ENCODE measurements around the gene NCOA7. TPM values are rescaled to one million over a fixed set of nuclear protein-coding genes. Genes with fewer than 3 reads are reported as not detected.

The NCOA7 gene
- total RNA-seq, 1 experiment from 2014 or later = 9.4 TPM

DNA sequence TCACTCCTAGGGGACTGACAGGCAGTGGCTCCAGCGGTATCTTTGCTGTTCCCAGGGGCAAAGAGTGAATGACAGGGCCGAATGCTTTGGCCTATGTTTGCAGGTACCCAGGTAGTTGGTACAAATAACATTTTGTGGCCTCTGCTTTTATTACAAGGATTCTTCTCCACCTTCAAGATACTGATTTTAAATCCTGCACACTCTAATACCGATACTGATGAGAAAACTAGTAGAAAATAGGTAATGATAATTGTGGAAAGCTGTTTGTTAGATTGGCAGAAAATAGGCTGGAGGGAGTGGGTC, 166.6 kb downstream of the NCOA7 start:
- Mint-ChIP-seq H3K27ac (no peak overlapping the region; a peak in 1 of 7 replicates), H3K27me3 (ENCODE audit: low read depth) (peaks cover 2% of the 10 kb centered on the region), H3K9me3 (peaks cover 1 to 2% of the 10 kb centered on the region in 2 experiments; a peak in 3 of 5 replicates), H3K36me3 (ENCODE audit: insufficient read depth in 1 of 3, low read depth in 3 of 3) (peaks cover 0 to 2% (median 0%) of the 10 kb centered on the region in 3 experiments; a peak in 2 of 7 replicates), H3K4me3 (no peak overlapping the region), H3K4me1 (peaks cover 3 to 5% of the 10 kb centered on the region in 2 experiments; a peak in 2 of 4 replicates)
- no peak overlapping the region for H3K14ac ChIP-seq (ENCODE audit: insufficient read depth, low read length)
- no peak overlapping the region for H3K23ac ChIP-seq (ENCODE audit: insufficient read length, low read depth, low read length)
- H2BK20ac ChIP-seq (ENCODE audit: low read depth, low read length, poor library complexity, severe bottlenecking) = no peak overlapping the region
- no peak overlapping the region for H2BK5ac ChIP-seq (ENCODE audit: insufficient read length, low read length)
- no peaks in the 10 kb centered on the region for H3K9me3 ChIP-seq (ENCODE audit: control insufficient read depth, low read depth, low read length)
- no peaks in the 10 kb centered on the region for H3K79me1 ChIP-seq (ENCODE audit: insufficient read depth, low read depth, low read length, poor library complexity, severe bottlenecking)
- no peak overlapping the region for H4K91ac ChIP-seq (ENCODE audit: insufficient read length, low read depth, low read length)
- H3K27ac ChIP-seq (ENCODE audit: insufficient read length, low read depth, low read length) = no peak overlapping the region
- H3K56ac ChIP-seq (ENCODE audit: insufficient read length, low read depth, low read length) = no peak overlapping the region
- H3T11ph ChIP-seq (ENCODE audit: low read length) = no peak overlapping the region
- no peaks in the 10 kb centered on the region for H3K79me2 ChIP-seq (ENCODE audit: insufficient read depth, low read length)
- no peak overlapping the region for H4K5ac ChIP-seq (ENCODE audit: insufficient read length, low read depth, low read length)
- DNase-seq = no peak
- H3K23me2 ChIP-seq (ENCODE audit: insufficient read length, low read depth, low read length, poor library complexity, severe bottlenecking) = no peaks in the 10 kb centered on the region
- no peak overlapping the region for H2AFZ ChIP-seq (ENCODE audit: low read length)
- H3K4ac ChIP-seq (ENCODE audit: low read depth, low read length) = no peak overlapping the region
- H4K8ac ChIP-seq (replicated peaks; ENCODE audit: insufficient read length, low read depth, low read length) = no peak overlapping the region
- no peak overlapping the region for H3K18ac ChIP-seq (ENCODE audit: insufficient read length, low read depth, low read length)
- H3K4me1 ChIP-seq (ENCODE audit: insufficient read depth, low read length) = 0 out of 2 replicates have a peak, but pooled peaks cover 2% of the 10 kb centered on the region
- H3K9ac ChIP-seq (ENCODE audit: extremely low read depth, insufficient read length, low read length) = peak overlapping the region; percentile 37
- peak overlapping the region; percentile 48 for H3K4me2 ChIP-seq (ENCODE audit: insufficient read depth, insufficient read length, low read length)
- whole genome bisulfite sequencing (ENCODE audit: extremely low coverage, insufficient read length, low lambda C conversion rate) = no CpG with 5 or more reads among the region's 3 CpGs
- H2BK15ac ChIP-seq (ENCODE audit: low read depth, low read length) = no peak overlapping the region
- H2BK120ac ChIP-seq (ENCODE audit: low read depth, low read length, poor library complexity, severe bottlenecking) = no peak overlapping the region
- TF ChIP-seq, protein P1, sequence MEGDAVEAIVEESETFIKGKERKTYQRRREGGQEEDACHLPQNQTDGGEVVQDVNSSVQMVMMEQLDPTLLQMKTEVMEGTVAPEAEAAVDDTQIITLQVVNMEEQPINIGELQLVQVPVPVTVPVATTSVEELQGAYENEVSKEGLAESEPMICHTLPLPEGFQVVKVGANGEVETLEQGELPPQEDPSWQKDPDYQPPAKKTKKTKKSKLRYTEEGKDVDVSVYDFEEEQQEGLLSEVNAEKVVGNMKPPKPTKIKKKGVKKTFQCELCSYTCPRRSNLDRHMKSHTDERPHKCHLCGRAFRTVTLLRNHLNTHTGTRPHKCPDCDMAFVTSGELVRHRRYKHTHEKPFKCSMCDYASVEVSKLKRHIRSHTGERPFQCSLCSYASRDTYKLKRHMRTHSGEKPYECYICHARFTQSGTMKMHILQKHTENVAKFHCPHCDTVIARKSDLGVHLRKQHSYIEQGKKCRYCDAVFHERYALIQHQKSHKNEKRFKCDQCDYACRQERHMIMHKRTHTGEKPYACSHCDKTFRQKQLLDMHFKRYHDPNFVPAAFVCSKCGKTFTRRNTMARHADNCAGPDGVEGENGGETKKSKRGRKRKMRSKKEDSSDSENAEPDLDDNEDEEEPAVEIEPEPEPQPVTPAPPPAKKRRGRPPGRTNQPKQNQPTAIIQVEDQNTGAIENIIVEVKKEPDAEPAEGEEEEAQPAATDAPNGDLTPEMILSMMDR (conservative IDR thresholded peaks at IDR 0.05) = no peak
- H2BK12ac ChIP-seq (ENCODE audit: insufficient read length, low read depth, low read length) = no peak overlapping the region
- H3K27me3 ChIP-seq (ENCODE audit: insufficient read depth, low read length) = no peaks in the 10 kb centered on the region
- no peaks in the 10 kb centered on the region for H4K20me1 ChIP-seq (ENCODE audit: control insufficient read depth, insufficient read depth, insufficient read length)
- no peak overlapping the region for H2AK5ac ChIP-seq (ENCODE audit: insufficient read length, low read length)
